HFFc6 (cell line): ENCODE results near the gene MAGIX. TPM values are rescaled to one million over a fixed set of nuclear protein-coding genes. Genes with fewer than 3 reads are reported as not detected.
A peak's percentile ranks its signal among the peaks of the same experiment; 100 is the strongest.

Experiments
- DNase-seq: peaks from one replicate; pipeline ENCODE4 v3.0.0-alpha.2; 2018
- H3K27ac Mint-ChIP-seq: 2 replicates; pipeline ENCODE4 v1.8.0; 2020; ENCODE audit warnings: mild to moderate bottlenecking, mixed read lengths
- H3K27me3 Mint-ChIP-seq: 2 replicates; pipeline ENCODE4 v1.8.0; 2021; ENCODE audit warnings: mild to moderate bottlenecking, moderate library complexity, mixed read lengths; ENCODE audit not compliant: insufficient read depth
- H3K36me3 Mint-ChIP-seq: 2 replicates; pipeline ENCODE4 v1.8.0; 2021; ENCODE audit warnings: low read depth, mixed read lengths
- H3K4me1 Mint-ChIP-seq: 2 replicates; pipeline ENCODE4 v1.8.0; 2020; ENCODE audit warnings: low read depth, mixed read lengths
- H3K4me3 Mint-ChIP-seq: 2 replicates; pipeline ENCODE4 v1.8.0; 2020; ENCODE audit warnings: mild to moderate bottlenecking, moderate library complexity, mixed read lengths
- H3K9me3 Mint-ChIP-seq: 2 replicates; pipeline ENCODE4 v1.8.0; 2020; ENCODE audit warnings: mild to moderate bottlenecking, mixed read lengths
- CTCF ChIP-seq: fragments of 200-600 bp; sonication (generic); IDR thresholded peaks from 2 replicates; pipeline ENCODE4 v1.5.0; 2021; ENCODE audit warnings: antibody characterized with exemption, mild to moderate bottlenecking
- total RNA-seq, 6 experiments: library from RNA; stranded (reverse); fragmentation: NEBNext Ultra II Directional; extraction: Animal tissue kit (Norgen Biotek cat#: 25700); gene quantifications; 2 replicates in 1 of 6; 3 replicates in 5 of 6; pipeline ENCODE4 v1.2.3, GENCODE V29; 2021

The MAGIX gene
- total RNA-seq, 6 experiments from 2014 or later, result 0.94 to 1.9 (median 1.1) TPM

- Mint-ChIP-seq H3K4me3 (no peak overlapping the region), H3K27ac (no peak overlapping the region), H3K36me3 (peaks cover 29% of the 10 kb centered on the region)
These were observed 16.0 kb downstream of the MAGIX start for GRCh38 chrX:49178537-49178936.

GRCh38 chrX:49179358-49179757 lies 16.8 kb downstream of the MAGIX start:
- H3K27ac Mint-ChIP-seq, result no peak overlapping the region
- H3K9me3 Mint-ChIP-seq, result no peaks in the 10 kb centered on the region
- no peak for TF ChIP-seq CTCF
- H3K27me3 Mint-ChIP-seq, result no peaks in the 10 kb centered on the region
- H3K36me3 Mint-ChIP-seq, result peaks cover 29% of the 10 kb centered on the region
- H3K4me1 Mint-ChIP-seq, result peaks cover 4% of the 10 kb centered on the region
- no peak overlapping the region for H3K4me3 Mint-ChIP-seq
- DNase-seq, result no peak

More at GRCh38 chrX:49178537-49178936, 16.0 kb downstream of the MAGIX start:
- H3K4me1 Mint-ChIP-seq, result no peaks in the 10 kb centered on the region; the same call in 1 of the 2 replicates
- no peaks in the 10 kb centered on the region for H3K27me3 Mint-ChIP-seq
- H3K9me3 Mint-ChIP-seq, result no peaks in the 10 kb centered on the region
- no peak for DNase-seq
- TF ChIP-seq CTCF, result no peak

- Mint-ChIP-seq H3K4me1 (peaks cover 4% of the 10 kb centered on the region; the same call in 1 of the 2 replicates), H3K9me3 (no peaks in the 10 kb centered on the region), H3K27me3 (no peaks in the 10 kb centered on the region; the same call in 1 of the 2 replicates), H3K27ac (peak overlapping the region; percentile 62), H3K36me3 (peaks cover 18% of the 10 kb centered on the region), H3K4me3 (peak overlapping the region; percentile 66; the same call in 1 of the 2 replicates)
- DNase-seq, result no peak
- no peak for TF ChIP-seq CTCF
These were observed 21.2 kb downstream of the MAGIX start for GRCh38 chrX:49183701-49184281.

- Mint-ChIP-seq H3K9me3 (no peaks in the 10 kb centered on the region), H3K27me3 (no peaks in the 10 kb centered on the region; the same call in 1 of the 2 replicates), H3K4me1 (peaks cover 7% of the 10 kb centered on the region), H3K27ac (peak overlapping the region; percentile 62), H3K36me3 (peaks cover 12% of the 10 kb centered on the region), H3K4me3 (peak overlapping the region; percentile 73)
- peak; percentile 57 for DNase-seq
- TF ChIP-seq CTCF, result no peak
These were observed 22.0 kb downstream of the MAGIX start for GRCh38 chrX:49184294-49185281.

- peak; percentile 31 for DNase-seq
- H3K27ac Mint-ChIP-seq, result peak within 1 kb of the TSS; percentile 61
These were observed 23.8 kb downstream of the MAGIX start, which contains the start of gene PRICKLE3 for GRCh38 chrX:49186125-49187027. Gene PRICKLE3, minus strand, starts transcription at chrX:49186373. Its CDS starts 76 bp downstream, at chrX:49186297.

More at GRCh38 chrX:49186125-49187027, 23.8 kb downstream of the MAGIX start, which contains the start of gene PRICKLE3:
- H3K27me3 Mint-ChIP-seq, result no peaks in the 10 kb centered on the region; the same call in 1 of the 2 replicates
- TF ChIP-seq CTCF, result peak; percentile 62
- H3K4me3 Mint-ChIP-seq, result peak within 1 kb of the TSS; percentile 73
- H3K4me1 Mint-ChIP-seq, result peaks cover 11% of the 10 kb centered on the region
- H3K36me3 Mint-ChIP-seq, result peaks cover 7% of the 10 kb centered on the region
- H3K9me3 Mint-ChIP-seq, result no peaks in the 10 kb centered on the region
